ENCODE results near the gene TRMT6.

TRMT6 gene

GRCh38 chr20:5888041-5888440, 62.3 kb downstream of the TRMT6 start:
- Histone ChIP-seq H3K4me1 (ENCODE audit: control insufficient read depth, insufficient read depth, low read length) (no peaks in the 10 kb centered on the region), H3K27me3 (ENCODE audit: control insufficient read depth, insufficient read depth, low read length) (no peaks in the 10 kb centered on the region), H3K9ac (ENCODE audit: low read length) (no peak overlapping the region), H3K36me3 (ENCODE audit: control insufficient read depth, insufficient read depth, low read length) (no peaks in the 10 kb centered on the region), H3K4me3 (ENCODE audit: low read length) (no peak overlapping the region), H3K9me3 (ENCODE audit: control insufficient read depth, low read length) (no peaks in the 10 kb centered on the region)

- Histone ChIP-seq H3K9me3 (ENCODE audit: control insufficient read depth, low read length) (no peaks in the 10 kb centered on the region), H3K9ac (ENCODE audit: low read length) (no peak overlapping the region), H3K27me3 (ENCODE audit: control insufficient read depth, insufficient read depth, low read length) (no peaks in the 10 kb centered on the region)
These were observed 62.9 kb downstream of the TRMT6 start for GRCh38 chr20:5887386-5887785.

More at GRCh38 chr20:5887386-5887785, 62.9 kb downstream of the TRMT6 start:
- no peaks in the 10 kb centered on the region for H3K36me3 ChIP-seq (ENCODE audit: control insufficient read depth, insufficient read depth, low read length)
- H3K4me1 ChIP-seq (ENCODE audit: control insufficient read depth, insufficient read depth, low read length): no peaks in the 10 kb centered on the region
- no peak overlapping the region for H3K4me3 ChIP-seq (ENCODE audit: low read length)

Measured in mucosa of stomach (tissue), 1 donor.